Suppressor macrophage treated with lipopolysaccharide for 4 hours (primary cell): ENCODE data around the gene KAT6B.
A peak's percentile ranks its signal among the peaks of the same experiment; 100 is the strongest.
"Not testable (repeated sequence)": the region's sequence is repeated elsewhere in the genome, so short reads cannot be mapped to it uniquely, and the experiment has no call there.

Experiments
- DNase-seq: peaks from one replicate; pipeline ENCODE4 v3.0.0-alpha.2; 2020

Gene KAT6B

DNA sequence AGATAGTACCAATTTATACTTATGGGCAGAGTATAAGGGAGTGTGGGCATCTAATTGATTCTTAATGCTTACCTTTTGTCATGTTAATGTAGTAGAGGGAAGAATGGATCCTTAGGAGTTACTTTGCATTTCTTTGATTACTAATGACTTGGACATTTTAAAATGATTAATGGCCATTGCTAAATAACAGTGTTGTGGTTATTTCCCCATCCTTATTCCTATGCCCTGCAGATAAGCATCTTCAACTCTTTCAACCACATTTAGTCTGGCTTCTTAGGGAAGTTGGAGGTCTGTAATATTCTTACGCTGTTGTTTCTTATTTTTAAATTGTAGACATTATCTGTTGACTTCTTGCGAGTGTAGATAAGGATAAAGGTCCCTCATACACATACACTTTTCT is 37.2 kb downstream of the KAT6B start:
- peak; percentile 11 for DNase-seq

DNA sequence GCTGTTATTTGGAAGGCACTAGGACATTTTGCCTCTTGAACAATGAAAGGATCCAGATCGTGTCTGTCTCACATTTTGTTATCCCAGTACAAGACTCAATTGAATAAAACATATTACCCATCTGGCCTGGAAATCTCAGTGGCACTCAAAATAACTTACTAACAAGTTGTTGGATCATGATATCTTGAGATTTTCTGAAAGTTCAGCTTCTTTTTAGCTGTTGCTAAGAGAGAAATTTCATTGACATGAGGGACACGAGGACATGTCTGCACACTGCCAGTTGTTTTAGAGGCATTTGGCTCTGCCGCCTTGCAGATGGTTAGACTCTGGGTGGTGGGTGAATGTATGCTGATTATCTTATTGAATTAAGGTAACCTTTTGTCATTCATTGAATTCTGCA is 41.0 kb downstream of the KAT6B start:
- no peak for DNase-seq

DNA sequence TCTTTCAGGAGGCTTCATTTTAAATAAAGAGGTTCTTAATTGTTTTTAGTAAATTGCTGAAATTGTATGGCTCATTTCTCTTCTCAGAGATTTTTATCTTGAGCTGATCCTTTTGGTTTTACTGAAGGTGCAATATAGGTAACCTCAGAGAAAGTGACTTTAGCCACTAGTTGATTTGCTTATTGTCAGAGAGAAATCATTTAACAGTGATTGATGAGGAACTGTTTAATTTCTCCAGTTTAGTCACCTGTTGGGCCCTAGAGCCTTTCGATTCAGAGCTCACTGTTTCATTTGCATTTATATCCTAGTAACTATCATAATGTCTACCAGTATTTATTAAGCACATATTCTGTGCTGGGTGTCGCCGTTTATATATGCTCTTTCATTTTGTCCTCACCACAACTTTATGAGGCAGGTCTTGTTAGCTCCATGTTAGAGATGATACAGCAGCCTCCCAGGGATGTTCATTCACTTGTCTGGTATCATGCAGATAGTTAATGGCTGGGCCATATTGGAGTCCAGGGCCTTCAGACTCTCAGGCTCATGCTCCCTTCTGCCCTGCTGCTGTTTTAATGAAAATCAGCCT is 42.1 kb downstream of the KAT6B start:
- no peak for DNase-seq

DNA sequence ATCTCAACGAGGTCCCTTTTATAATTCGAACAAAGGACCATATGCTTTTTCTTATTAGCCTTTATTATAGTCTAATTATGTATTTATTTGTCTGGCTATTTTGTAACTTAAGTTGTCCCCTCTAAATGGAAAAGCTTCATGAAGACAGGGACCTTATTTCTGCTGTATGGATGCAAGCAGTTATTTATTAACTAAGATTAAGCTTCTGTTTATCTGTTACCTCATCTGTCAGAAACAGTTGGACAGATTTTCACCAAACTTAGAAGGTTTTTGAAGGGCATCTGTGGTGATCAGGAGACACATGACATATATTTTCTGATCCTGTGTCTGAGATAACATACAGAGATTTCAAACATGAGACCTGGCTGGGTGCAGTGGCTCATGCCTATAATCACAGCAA is 43.2 kb downstream of the KAT6B start:
- DNase-seq = no peak

DNA sequence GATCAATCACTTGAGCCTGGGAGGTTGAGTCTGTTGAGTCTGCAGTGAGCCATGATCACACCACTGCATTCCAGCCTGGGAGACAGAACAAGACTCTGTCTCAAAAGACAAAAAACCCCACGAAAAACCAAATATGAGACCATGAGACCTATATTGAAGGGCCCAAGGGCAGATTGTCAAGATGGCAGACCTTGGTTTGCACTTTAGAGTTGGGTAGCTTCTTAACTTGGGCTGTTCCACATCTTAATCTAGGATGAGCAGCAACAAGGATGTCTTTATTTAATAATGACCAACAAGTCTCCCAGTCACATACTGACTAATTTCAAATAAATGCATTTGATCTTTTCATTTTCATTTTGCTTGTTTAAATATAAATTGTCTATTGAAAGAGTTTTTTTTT is 43.8 kb downstream of the KAT6B start:
- no peak for DNase-seq

DNA sequence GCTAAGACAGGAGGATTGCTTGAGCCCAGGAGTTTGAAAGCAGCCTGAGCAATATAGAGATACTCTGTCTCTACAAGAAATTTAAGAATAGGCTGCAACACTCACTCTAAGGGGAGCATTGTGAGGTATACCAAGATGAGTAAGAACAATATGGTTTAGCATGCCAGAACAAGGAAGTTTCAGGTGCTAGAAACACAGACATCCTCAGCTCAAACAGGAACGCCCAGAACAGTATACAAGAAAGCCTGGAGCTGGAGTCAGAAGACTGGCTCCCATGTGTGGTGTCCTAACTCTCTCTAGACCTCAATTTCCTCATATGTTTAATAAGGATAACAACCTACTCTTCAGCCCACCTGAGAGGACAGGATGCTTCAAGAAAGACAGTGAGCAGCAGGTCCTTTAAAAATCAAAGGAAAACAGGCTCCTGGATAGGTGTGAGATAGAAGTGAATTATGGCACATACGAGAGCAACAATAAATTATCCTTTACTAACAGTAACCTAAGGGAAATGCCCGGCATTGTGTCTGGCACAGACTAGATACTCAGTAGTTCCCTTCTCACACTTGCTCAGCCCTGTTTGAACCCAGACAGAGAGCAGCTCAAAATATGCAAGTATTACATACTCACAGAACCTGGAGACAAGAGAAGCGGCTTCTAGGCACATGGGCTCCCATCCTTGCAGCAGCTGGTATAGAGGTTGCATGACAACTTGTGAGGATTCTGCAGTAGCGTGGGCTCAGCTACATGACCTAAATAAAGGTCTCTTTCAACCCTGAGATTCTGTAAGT is 45.4 kb downstream of the KAT6B start:
- DNase-seq = no peak

DNA sequence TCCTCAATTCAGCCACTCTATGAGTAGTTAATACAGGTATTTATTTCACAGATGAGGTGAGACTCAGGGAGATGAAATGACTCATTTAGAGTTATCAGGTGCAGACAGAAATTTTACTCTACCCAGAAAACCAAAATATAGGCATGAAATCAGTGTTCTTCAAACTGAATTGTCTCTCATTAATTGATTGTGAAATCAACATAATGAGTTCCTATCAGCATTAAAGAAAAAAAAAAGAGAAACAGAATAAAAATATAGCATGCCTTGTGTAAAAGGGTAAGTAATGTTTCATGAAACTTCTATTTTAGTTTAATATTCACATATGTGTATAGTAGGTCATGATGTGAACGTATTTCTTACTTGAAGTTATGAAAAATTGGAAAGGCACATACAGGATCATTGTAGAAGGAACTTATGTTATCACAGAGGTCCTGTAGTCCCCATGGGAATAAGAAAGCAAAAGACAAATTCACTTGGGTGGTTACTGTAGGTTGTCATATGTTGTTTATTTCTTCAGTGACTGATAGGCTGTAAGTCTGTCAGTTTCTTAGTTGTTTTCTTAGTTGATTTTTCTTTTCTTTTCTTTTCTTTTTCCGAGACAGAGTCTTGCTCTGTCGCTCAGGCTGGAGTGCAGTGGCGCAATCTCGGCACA is 47.5 kb downstream of the KAT6B start:
- no peak for DNase-seq

DNA sequence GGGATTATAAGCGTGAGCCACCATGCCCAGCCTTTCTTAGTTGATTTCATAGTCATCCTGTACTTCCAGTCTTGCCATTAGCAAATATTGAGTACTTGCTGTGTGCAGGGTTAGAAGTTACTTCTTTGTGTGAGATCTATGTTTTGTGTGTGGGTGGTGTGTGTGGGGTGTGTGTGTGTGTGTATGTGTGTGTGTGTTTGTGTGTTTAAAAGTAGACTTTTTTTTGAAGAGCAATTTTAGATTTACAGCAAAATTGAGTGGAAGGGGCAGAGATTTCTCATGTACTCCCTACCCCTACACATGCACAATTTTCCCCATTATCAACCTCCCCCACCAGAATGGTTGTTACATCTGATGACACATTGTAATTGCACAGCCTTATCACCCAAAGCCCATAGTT is 48.2 kb downstream of the KAT6B start:
- DNase-seq = no peak

DNA sequence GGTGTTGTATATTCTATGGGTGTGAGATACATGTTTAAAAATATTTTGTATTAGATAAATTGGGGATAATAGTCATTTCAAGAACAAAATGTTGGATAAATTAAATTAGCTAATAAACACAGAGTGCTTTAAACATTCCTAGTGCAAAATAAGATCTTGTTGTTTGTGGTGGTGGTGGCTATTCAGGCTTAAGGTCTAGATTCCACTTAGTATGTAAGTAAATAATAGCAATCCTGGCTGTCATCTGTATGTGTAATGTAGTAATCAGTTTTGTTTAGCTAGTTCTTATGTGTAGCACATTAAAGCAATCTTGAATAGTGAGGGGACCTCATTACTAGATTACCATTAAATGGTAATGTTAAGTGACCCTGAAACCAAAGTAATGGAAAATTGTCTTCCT is 48.7 kb downstream of the KAT6B start:
- no peak for DNase-seq

DNA sequence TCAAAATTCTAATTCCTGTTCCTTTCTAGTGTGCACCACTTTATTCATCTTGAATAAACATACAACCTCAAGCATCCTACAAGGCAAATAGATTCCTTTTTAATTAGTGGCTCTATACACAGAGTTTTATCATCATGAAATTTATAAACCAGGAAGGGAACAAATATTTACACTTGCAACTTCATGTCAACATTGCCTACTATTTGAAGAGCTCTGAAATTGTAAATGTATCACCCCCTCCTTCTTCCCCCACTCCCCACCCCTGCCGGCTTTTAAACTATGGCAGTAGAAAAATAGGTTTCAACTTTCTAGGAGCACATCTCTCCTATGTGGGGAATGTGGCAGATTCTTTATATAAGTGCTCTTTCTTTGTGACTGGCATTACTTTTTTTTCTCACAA is 49.6 kb downstream of the KAT6B start:
- DNase-seq = no peak

DNA sequence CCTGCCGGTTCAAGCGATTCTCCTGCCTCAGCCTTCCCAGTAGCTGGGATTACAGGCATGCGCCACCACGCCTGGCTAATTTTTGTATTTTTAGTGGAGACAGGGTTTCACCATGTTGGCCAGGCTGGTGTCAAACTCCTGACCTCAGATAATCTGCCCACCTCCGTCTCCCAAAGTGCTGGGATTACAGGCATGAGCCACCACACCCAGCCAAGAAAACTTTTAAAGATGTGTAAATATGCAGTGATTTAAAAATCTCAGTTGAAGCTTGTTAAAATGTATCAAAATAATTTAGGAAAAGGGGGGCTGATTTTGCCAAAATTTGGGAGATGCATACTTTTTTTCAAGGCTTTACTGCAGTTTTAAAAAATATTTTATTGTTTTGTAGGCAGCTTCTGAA is 50.7 kb downstream of the KAT6B start:
- DNase-seq = not testable (repeated sequence)

DNA sequence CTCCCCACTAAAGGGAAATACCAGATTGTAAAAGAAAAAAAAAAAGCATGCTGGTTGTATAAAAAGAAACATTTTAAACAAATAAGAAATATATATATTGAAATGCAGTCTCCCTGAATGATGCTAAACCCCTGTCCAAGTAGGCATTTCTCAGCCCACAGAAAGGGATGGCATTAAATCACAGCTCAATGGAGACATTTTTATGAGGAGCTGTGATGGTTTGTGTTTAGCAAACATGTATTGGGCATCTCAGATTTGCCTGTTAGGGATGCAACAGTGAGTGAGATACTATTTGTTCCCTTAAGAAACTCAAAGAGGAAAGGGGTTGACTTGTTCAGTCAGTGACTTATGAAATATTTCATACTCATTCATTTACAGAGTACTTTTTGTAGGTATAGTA is 51.5 kb downstream of the KAT6B start:
- DNase-seq = no peak

DNA sequence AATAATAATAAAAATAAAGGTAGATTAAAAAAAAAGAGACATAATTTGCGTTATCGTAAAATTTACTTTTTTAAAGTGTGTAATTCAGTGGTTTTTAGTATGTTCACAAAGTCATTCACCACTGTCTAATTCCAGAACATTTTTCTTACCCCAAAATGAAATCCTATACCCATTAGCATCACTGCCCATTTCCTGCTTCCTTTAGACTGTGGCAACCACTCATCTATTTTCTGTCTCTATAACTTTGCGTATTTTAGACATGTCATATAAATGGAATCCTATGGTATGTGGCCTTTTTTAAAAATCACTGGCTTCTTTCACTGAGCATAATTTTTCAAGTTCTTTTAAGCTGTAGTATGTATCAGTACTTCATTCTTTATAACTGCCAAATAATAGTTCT is 53.6 kb downstream of the KAT6B start:
- no peak for DNase-seq

DNA sequence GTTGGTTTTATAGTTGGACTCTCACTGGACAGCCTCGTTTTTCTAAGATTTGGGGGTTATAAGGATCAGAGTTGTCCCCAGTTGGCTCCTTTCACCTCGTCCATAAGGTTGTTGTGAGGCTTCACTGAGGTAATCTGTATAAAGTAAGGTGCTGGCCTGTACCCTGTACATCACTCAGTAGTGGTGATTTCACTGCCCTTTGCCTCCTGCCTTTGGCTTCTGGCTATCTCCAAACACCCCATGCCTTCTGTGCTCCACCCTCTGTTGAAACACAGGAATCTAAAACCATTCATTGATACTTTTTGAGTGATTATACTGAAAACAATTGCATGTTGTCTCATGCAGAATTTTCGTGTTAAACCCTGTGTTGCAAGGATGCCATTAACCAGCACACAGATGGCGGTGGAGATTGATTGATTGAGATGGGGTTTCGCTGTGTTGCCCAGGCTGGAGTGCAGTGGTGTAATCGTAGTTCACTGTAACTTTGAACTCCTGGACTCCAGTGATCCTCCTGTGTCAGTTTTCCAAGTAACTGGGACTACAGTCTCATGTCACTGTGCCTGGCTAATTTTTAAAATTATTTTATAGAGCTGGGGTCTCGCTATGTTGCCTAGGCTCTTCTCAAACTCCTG is 55.0 kb downstream of the KAT6B start:
- no peak for DNase-seq

DNA sequence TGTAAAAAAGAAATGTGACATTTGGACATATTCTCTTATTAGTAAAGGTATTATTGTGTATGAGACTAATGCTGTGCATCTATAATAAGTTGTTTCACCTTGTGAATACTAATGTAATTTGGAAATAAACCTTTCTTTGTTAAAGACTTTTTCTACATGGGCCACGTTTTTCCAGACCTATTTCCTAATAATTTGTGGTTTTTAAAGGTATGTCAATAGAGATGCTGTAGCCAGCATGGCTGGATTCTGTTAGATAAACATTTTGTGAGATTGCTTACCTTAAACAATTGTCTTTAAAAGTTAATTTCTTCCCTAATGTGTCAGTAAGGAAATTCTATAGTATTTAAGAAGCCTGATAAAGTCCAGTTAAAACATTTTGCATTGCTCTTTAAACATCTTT is 56.0 kb downstream of the KAT6B start:
- no peak for DNase-seq

DNA sequence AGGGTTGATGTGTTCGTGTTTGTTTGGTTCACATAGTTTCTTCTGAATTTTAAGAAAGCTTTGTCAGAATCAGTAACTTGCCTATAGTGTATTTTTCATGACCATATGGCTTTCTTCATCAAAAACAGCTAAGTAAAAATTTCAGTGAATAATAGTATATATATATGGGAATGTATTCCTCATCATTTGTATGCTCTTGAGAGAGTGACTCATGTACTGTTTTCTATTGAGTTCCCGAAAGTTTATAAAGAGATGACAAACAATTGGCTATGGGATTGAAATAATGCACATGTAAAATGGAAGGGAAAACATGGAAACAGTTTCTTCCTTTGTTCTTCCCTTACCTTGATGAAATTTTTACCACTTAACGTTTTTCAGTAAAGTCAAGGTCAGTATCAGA is 56.4 kb downstream of the KAT6B start:
- DNase-seq = no peak

DNA sequence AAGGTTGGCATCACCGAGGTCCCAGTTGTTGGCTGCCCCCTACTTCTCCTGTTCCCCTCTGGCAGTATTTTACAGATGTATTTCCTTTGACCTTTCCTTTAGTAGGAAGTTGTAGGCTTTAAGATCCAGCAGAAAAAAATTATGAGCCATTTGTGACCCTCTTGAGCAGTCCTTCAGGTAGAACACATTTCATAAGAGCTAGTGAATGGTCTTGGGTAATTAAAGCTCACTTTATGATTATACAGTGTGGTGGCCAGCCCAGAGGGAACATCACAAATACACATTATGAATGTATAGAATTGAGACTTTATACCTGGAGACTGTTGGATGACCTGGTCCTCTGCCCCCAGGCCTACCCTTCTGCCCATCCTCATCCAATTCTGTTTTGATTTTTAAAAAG is 57.0 kb downstream of the KAT6B start:
- no peak for DNase-seq

DNA sequence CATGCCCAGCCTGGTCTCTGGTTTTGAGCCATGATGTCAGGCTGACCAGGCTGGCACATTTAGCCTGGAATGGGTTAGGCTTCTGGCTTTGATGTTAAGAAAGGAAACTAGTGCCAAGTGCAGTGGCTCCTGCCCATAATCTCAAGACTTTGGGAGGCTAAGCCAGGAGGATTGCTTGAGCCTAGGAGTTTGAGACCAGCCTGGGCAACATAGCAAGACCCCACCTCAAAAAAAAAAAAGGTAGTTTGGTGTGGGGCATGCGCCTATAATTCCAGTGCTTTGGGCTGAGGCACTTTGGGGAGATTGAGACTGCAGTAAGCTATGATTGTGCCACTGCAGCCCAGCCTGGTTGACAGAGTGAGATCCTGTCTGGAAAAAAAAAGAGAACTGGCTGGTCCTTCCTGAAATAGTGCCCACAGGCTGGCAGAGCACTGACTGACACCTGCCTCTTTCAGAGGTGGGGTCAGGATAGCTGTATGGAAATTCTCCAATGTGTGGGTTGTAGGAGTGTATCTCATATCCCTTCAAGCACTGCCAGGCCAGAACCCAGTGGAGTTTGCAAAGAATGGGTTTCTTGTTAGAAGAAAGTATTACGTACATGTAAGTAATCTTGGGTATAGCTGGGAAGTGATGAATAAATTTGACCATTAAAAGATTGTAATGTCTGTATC is 61.3 kb downstream of the KAT6B start:
- no peak for DNase-seq

DNA sequence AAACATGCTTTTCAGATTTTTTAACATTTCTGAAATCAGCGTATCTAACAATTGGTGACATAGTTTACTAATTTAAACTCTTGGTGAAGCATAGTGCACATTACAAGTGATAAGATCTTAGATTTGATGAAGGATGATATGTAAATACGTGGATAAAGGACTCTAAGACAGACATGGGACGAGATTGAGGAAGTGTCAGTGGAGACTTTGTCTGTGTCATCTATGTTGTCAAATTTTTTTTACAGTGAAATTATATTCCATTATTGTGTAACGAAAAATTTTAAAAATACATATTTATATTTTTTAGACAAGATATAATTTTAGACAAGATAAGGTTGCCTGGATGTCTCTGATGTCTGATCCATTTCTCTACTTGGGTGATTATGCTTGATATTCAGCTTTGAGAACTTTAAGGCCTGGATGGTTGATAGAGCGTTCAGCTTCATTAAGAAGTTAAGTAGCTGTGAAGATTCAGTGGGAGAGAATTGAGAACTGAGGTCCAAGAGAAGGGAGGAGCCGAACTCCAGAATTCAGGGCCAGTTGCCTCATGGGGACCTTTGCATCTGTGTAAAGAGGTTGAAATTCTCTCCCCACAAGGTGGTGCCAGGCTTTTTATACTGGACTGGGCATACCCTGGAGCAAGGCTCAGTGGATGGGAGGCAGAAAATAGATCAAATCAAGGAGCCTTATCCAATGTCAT is 62.7 kb downstream of the KAT6B start:
- peak; percentile 29 for DNase-seq

DNA sequence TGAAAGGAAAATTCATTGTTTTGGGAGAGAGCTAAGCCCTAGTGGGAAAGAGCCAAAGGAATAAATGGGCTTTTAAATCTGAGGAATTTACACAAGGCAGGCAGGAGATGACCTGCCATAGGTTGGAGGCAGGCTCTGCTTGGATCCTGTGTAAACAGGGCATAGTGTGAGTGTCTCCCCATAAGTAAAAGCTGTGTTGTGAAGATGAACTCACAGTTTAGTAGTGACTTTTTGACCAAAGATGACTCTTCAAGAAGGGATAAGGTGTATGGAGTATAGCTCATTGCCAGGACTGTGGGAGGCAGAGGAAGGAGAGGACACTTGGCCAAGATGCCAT is 63.2 kb downstream of the KAT6B start:
- no peak for DNase-seq

DNA sequence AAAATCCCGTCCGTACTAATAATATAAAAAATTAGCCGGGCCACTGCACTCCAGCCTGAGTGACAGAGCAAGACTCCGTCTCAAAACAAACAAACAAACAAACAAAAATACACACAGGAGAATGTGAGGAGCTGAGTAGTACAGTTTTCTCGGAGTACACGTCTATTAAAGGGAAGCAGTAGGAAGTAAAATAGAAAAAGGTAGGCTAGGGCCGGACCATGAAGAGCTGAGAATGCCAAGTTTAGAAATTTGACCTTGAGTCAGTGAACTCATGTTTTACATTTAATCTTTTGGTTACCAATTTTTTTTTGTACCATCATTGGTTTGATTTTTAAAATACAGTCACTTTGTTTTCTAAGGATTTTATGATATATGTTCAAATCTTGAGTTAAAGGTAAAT is 64.1 kb downstream of the KAT6B start:
- DNase-seq = no peak

DNA sequence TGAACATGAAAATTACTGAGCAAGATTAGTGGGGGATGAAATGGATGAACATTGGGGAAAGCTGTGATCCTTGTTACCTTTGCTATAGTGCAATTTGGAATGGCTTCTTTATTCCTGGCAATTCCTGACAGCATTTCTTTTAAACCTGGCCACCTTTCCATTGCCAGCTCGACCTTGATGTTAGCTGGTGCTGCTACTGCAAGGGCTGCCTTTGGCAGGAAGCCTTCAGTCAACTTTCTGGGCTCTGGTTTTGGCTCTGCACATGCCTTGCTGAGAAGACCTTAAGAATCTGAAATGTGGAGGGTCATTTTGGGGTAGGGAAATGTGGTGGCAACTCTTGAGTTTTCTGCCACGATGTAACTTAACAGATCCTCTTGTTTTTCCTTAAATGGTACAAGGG is 64.7 kb downstream of the KAT6B start:
- no peak for DNase-seq

DNA sequence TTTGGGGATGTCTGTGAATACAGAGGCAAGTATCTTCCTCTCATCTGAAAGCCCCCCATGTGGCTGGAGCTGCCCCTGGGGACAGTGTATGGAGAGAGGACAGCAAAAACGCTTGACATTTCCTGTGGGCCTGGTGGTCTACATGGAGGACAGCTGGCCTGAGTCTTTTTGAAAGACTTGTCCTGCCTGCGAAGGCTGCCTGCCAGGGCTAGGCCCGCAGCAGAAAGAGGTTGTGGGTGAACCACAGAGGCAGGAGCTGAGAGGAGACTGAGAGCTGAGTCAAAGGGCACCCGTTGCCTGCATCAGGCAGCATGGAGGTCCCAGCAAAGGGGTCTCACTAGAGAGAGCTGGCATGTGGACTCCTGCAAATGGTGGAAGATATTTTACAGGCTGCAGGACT is 66.4 kb downstream of the KAT6B start:
- no peak for DNase-seq
